BE2C (cell line): ENCODE data around the gene POR.

ENCODE experiments used
- DNase-seq: peaks from one replicate; pipeline ENCODE4 v3.0.0-alpha.2; 2020
- H3K27me3 ChIP-seq: fragments of 250-450 bp; sonication (Bioruptor Pico); 2 replicates; pipeline ENCODE4 v1.5.1; 2020; ENCODE audit warnings: mild to moderate bottlenecking
- H3K36me3 ChIP-seq: fragments of 250-450 bp; sonication (Bioruptor Pico); 2 replicates; pipeline ENCODE4 v1.5.1; 2020; ENCODE audit warnings: mild to moderate bottlenecking
- H3K4me1 ChIP-seq: fragments of 250-450 bp; sonication (Bioruptor Pico); 2 replicates; pipeline ENCODE4 v1.5.1; 2020
- H3K4me3 ChIP-seq: 2 replicates; pipeline ENCODE4 v1.5.1; 2011; ENCODE audit warnings: low read depth, low read length
- H3K9me3 ChIP-seq: fragments of 250-450 bp; sonication (Bioruptor Pico); 2 replicates; pipeline ENCODE4 v1.5.1; 2020
- CTCF ChIP-seq: IDR thresholded peaks from 2 replicates; pipeline ENCODE4 v1.5.1; 2012; ENCODE audit warnings: mild to moderate bottlenecking, low read depth, low read length

POR gene

GRCh38 chr7:75987805-75988567 is 73.0 kb downstream of the POR start:
- H3K9me3 ChIP-seq = no peaks in the 10 kb centered on the region
- peak; percentile 8 for DNase-seq
- no peak for TF ChIP-seq CTCF
- H3K4me1 ChIP-seq = no peaks in the 10 kb centered on the region; the same call in 1 of the 2 replicates
- no peak overlapping the region for H3K4me3 ChIP-seq
- H3K27me3 ChIP-seq = no peaks in the 10 kb centered on the region
- peaks cover 24% of the 10 kb centered on the region for H3K36me3 ChIP-seq

DNA sequence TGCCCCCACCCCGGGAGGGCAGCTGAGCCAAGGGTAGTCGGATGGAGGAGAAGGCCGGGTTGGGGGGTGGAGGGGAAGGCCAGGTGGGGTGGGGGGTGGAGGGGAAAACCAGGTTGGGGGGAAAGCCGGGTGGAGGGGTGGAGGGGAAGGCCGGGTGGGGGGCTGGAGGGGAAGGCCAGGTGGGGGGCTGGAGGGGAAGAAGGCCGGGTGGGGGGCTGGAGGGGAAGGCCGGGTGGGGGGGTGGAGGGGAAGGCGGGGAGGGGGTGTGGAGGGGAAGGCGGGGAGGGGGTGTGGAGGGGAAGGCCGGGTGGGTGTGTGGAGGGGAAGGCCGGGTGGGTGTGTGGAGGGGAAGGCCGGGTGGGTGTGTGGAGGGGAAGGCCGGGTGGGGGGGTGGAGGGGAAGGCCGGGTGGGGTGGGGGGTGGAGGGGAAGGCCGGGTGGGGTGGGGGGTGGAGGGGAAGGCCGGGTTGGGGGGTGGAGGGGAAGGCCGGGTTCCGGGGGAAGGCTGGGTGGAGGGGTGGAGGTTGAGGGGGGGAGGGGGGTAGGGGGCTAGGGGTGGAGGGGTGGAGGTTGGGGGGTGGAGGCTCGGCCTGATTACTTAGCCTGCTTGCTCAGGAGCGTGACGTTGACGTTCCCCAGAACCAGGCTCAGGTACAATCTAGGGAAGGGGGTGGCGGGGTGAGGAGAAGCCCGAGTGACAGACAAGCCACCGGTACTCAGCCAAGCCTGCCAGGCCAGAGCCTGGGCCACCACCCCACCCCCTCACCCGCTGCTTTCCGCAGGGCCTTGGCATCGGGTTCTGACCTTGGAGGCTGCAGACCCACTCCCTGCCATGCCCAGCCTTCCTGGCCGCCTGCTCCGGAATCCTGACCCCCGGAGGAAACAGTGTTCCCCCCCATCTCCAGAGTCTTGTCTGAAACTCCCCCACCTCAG is 73.9 kb downstream of the POR start:
- Histone ChIP-seq H3K9me3 (no peaks in the 10 kb centered on the region), H3K27me3 (no peaks in the 10 kb centered on the region), H3K36me3 (peaks cover 21% of the 10 kb centered on the region), H3K4me1 (no peaks in the 10 kb centered on the region; the same call in 1 of the 2 replicates), H3K4me3 (no peak overlapping the region)
- DNase-seq = no peak
- TF ChIP-seq CTCF = no peak

DNA sequence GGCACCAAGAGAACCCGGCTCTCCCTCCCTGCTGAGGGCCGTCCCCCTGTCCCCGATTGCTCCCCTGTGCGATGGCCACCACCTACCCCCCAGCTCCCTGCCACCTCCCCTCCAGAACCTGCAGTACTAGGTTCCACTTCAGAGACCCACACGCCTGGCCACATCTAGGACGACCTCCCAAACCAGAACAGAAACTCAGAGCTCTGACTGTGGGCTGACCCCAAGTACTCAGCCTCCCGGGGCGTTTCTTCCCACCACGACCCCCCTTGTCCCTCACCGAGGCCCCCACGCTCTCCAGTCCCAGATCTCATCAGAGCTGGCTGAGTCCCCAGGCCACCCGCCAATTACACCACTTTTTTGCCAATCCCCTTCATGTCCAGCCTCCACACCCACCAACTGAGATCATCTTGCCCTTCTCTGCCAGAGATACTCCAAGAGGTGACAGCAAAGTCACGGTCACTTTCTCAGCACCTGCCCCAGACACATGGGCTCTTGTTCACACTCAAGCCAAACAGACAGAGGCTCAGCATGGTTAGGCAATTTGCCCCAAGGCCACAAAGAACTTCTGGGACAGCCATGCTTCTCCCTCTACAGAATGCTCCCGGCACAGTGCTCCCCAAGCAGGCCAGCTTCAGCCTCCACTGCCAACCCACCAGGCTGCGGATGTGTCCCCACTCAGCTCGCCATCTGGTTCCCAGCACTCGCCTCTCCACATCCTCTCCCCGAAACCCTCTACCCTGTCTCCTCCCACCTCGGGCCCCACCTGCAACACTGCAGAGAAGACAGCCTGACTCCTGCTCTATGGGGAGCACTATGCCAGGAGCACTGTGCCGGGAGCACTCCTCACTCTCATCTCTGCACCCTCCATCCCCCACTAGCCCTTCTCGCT is 74.8 kb downstream of the POR start:
- Histone ChIP-seq H3K27me3 (no peaks in the 10 kb centered on the region), H3K9me3 (no peaks in the 10 kb centered on the region), H3K4me1 (no peaks in the 10 kb centered on the region; the same call in 1 of the 2 replicates), H3K36me3 (peaks cover 12% of the 10 kb centered on the region), H3K4me3 (no peak overlapping the region)
- no peak for TF ChIP-seq CTCF
- no peak for DNase-seq

DNA sequence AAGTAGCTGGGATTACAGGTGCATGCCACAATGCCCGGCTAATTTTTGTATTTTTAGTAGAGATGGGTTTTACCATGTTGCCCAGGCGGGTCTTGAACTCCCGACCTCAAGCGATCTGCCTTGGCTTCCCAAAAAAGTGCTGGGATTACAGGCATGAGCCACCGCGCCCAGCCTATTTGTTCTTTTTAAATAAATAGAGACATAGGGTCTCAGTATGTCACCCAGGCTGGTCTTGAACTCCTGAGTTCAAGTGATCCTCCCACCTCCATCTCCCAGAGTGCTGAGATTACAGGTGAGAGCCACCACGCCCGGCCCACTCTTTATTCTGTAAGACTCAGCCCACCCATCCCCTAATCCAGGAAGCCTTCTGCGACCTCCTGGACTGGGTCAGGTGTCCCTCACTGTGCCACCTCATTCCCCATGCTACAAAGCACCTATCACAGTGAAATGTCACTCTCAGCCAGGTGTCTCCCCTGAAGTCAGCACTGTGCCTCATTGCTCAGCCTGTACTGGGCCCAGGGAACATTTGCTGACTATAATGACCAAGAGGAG is 76.7 kb downstream of the POR start:
- peaks cover 2% of the 10 kb centered on the region; the same call in 1 of the 2 replicates for H3K36me3 ChIP-seq
- TF ChIP-seq CTCF = no peak
- H3K9me3 ChIP-seq = no peaks in the 10 kb centered on the region
- DNase-seq = no peak
- H3K4me3 ChIP-seq = no peak overlapping the region
- H3K4me1 ChIP-seq = no peaks in the 10 kb centered on the region
- no peaks in the 10 kb centered on the region for H3K27me3 ChIP-seq

GRCh38 chr7:75992083-75992755 is 77.3 kb downstream of the POR start:
- peaks cover 2% of the 10 kb centered on the region; the same call in 1 of the 2 replicates for H3K36me3 ChIP-seq
- no peaks in the 10 kb centered on the region for H3K4me1 ChIP-seq
- no peaks in the 10 kb centered on the region for H3K27me3 ChIP-seq
- no peak for DNase-seq
- no peak overlapping the region for H3K4me3 ChIP-seq
- TF ChIP-seq CTCF = no peak
- H3K9me3 ChIP-seq = no peaks in the 10 kb centered on the region
